HCT116 (cell line): ENCODE measurements around the gene CCR7.

Experiments
- TF ChIP-seq, protein P1 (sequence below): IDR thresholded peaks from 2 replicates; pipeline ENCODE4 v1.6.1; 2011; ENCODE audit warnings: mild to moderate bottlenecking, low read length, moderate library complexity; ENCODE audit not compliant: insufficient replicate concordance; ENCODE audit errors: extremely low read depth
- TF ChIP-seq, protein P2 (sequence below), 3 experiments: fragments of 200-600 bp in 1 of 3; sonication (generic) in 1 of 3; IDR thresholded peaks in 2 of 3; conservative IDR thresholded peaks in 1 of 3; 2 replicates each; pipeline ENCODE4 v1.5.1; 2012 to 2017; ENCODE audit warnings: low read depth in 2 of 3, low read length in 2 of 3, antibody characterized with exemption in 1 of 3, borderline replicate concordance in 1 of 3, control low read depth in 1 of 3, mild to moderate bottlenecking in 1 of 3, mixed read lengths in 1 of 3, mixed run types in 1 of 3, moderate library complexity in 1 of 3; ENCODE audit not compliant: insufficient read depth in 1 of 3
- TF ChIP-seq, protein P3 (sequence below): IDR thresholded peaks from 2 replicates; pipeline ENCODE4 v1.6.1; 2012

- TF ChIP-seq, protein P1, sequence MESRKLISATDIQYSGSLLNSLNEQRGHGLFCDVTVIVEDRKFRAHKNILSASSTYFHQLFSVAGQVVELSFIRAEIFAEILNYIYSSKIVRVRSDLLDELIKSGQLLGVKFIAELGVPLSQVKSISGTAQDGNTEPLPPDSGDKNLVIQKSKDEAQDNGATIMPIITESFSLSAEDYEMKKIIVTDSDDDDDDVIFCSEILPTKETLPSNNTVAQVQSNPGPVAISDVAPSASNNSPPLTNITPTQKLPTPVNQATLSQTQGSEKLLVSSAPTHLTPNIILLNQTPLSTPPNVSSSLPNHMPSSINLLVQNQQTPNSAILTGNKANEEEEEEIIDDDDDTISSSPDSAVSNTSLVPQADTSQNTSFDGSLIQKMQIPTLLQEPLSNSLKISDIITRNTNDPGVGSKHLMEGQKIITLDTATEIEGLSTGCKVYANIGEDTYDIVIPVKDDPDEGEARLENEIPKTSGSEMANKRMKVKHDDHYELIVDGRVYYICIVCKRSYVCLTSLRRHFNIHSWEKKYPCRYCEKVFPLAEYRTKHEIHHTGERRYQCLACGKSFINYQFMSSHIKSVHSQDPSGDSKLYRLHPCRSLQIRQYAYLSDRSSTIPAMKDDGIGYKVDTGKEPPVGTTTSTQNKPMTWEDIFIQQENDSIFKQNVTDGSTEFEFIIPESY = no peak
- TF ChIP-seq, protein P2, sequence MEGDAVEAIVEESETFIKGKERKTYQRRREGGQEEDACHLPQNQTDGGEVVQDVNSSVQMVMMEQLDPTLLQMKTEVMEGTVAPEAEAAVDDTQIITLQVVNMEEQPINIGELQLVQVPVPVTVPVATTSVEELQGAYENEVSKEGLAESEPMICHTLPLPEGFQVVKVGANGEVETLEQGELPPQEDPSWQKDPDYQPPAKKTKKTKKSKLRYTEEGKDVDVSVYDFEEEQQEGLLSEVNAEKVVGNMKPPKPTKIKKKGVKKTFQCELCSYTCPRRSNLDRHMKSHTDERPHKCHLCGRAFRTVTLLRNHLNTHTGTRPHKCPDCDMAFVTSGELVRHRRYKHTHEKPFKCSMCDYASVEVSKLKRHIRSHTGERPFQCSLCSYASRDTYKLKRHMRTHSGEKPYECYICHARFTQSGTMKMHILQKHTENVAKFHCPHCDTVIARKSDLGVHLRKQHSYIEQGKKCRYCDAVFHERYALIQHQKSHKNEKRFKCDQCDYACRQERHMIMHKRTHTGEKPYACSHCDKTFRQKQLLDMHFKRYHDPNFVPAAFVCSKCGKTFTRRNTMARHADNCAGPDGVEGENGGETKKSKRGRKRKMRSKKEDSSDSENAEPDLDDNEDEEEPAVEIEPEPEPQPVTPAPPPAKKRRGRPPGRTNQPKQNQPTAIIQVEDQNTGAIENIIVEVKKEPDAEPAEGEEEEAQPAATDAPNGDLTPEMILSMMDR (IDR thresholded peaks at IDR 0.05 in 2 of 3, conservative IDR thresholded peaks at IDR 0.05 in 1 of 3; ENCODE audit: borderline replicate concordance in 1 of 3, insufficient read depth in 1 of 3, low read depth in 2 of 3, low read length in 2 of 3) = no peak
- TF ChIP-seq, protein P3, sequence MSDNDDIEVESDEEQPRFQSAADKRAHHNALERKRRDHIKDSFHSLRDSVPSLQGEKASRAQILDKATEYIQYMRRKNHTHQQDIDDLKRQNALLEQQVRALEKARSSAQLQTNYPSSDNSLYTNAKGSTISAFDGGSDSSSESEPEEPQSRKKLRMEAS = no peak
Observed at GRCh38 chr17:40564195-40564882, 933 bp downstream of the CCR7 start.
